Heart right ventricle (tissue), 16 donors: ENCODE measurements around the gene PCSK6. TPM values are rescaled to one million over a fixed set of nuclear protein-coding genes. Genes with fewer than 3 reads are reported as not detected.
A peak's percentile ranks its signal among the peaks of the same experiment; 100 is the strongest.

Source experiments
- ATAC-seq, 8 donors: fragments of 200-7000 bp; cut with Tn5 transposase; one replicate each; pipeline ENCODE4 v1.9.1; 2020; ENCODE audit warnings: mild to moderate bottlenecking in 8 of 8, moderate library complexity in 8 of 8, moderate number of reproducible peaks in 1 of 8
- DNase-seq, 2 donors: peaks; one replicate each; pipeline ENCODE4 v3.0.0-alpha.2; 2020
- H3K27ac ChIP-seq, 10 donors: fragments of 200-600 bp; sonication (generic) in 2 of 10; one replicate each; pipeline versions ENCODE4 v1.5.0 to v1.8.0; 2020 to 2022; ENCODE audit warnings: mild to moderate bottlenecking in 3 of 10
- H3K27me3 ChIP-seq, 7 donors: fragments of 200-600 bp; one replicate each; pipeline ENCODE4 v1.8.0; 2021 to 2022; ENCODE audit warnings: mild to moderate bottlenecking in 2 of 7
- H3K36me3 ChIP-seq, 9 donors: fragments of 200-600 bp; sonication (generic) in 1 of 9; one replicate each; pipeline versions ENCODE4 v1.5.0 to v1.8.0; 2020 to 2022; ENCODE audit warnings: mild to moderate bottlenecking in 2 of 9
- H3K4me1 ChIP-seq, 9 donors: fragments of 200-600 bp; sonication (generic) in 1 of 9; one replicate each; pipeline versions ENCODE4 v1.5.0 to v1.8.0; 2020 to 2022; ENCODE audit warnings: mild to moderate bottlenecking in 4 of 9
- H3K4me3 ChIP-seq, 10 donors: fragments of 200-600 bp; sonication (generic) in 2 of 10; one replicate each; pipeline versions ENCODE4 v1.5.0 to v1.8.0; 2020 to 2022; ENCODE audit warnings: mild to moderate bottlenecking in 7 of 10, moderate library complexity in 2 of 10
- H3K9me3 ChIP-seq, 11 donors: fragments of 200-600 bp in 10 of 11; sonication (generic) in 2 of 11; one replicate each; pipeline versions ENCODE4 v1.5.0 to v1.8.0; 2013 to 2022; ENCODE audit warnings: mild to moderate bottlenecking in 2 of 11, control low read depth in 1 of 11, moderate library complexity in 1 of 11
- CTCF ChIP-seq, 9 donors: fragments of 200-600 bp; sonication (generic) in 2 of 9; IDR thresholded peaks; one replicate each; pipeline versions ENCODE4 v1.5.0 to v1.8.0; 2021 to 2022; ENCODE audit warnings: antibody characterized with exemption in 9 of 9, mild to moderate bottlenecking in 5 of 9, moderate library complexity in 1 of 9
- WGBS, 2 donors: extraction: QIAGEN DNeasy Blood & Tissue Kit; methylation state at CpG; one replicate each; pipeline ENCODE4 v1.1.7; 2013; ENCODE audit warnings: inconsistent platforms in 1 of 2; 5-methylcytosine and 5-hydroxymethylcytosine counted together
- intact Hi-C, 10 donors: fragments of 100-400 bp; cut with DNase I; formaldehyde crosslinking; loops; one replicate each; pipeline versions ENCODE4 v1.11.1 to v1.14.2; 2022
- polyA plus RNA-seq, 2 donors: library from polyadenylated mRNA; stranded (reverse); fragments of 200-250 nt; gene quantifications; one replicate each; pipeline ENCODE4 v1.2.3, GENCODE V29; 2013
- total RNA-seq, 10 donors: library from RNA; stranded (reverse); fragmentation: NEBNext Ultra II Directional in 3 of 10; extraction: Animal tissue kit (Norgen Biotek cat#: 25700) in 3 of 10; gene quantifications; one replicate each; pipeline versions ENCODE4 v1.2.1 to v1.2.4, GENCODE V29; 2021 to 2023
- donor health status: Arrhythmogenic right ventricular cardiomyopathy.
- donor health status: ischemic (EF 13 %, LVEDD 7.1; RV severe dilation, severe dysfunction).
- donor health status: healthy with polysubstance abuse.
- donor health status: DM: no; HTN: yes; CAD: no.
- donor health status: DM: no; HTN: no; CAD: no.
- donor health status: ischemic (EF 25% LVEDD 6.9; RV normal size, moderate dysfunction).
- donor health status: ischemic (EF 25% LVEDD 5.7; RV mildly dilated, moderate dysfunction).
- donor health status: healthy.
- donor health status: DM: yes; HTN: yes; CAD: no.
- donor health status: Ischemic cardiomyopathy.
- donor health status: ischemic (EF 35%, LVEDD 5.7; RV mildly dilated, moderate dysfunction).
- donor health status: nonischemic (EF 11% LVEDD 7.7; RV severe dilation, severe dysfunction).
- donor health status: DM: yes; HTN: yes; CAD: no.
- donor health status: PGD.
- donor health status: ischemic (EF 29% LVEDD 5.4; RV normal size, mild dysfunction).
- donor health status: nonischemic (EF 23%, LVEDD 6.1; RV moderate dilation, normal function).

The PCSK6 gene
- total and polyA plus RNA-seq, 12 donors, result 4.6 to 34.0 (median 21.7) TPM

DNA sequence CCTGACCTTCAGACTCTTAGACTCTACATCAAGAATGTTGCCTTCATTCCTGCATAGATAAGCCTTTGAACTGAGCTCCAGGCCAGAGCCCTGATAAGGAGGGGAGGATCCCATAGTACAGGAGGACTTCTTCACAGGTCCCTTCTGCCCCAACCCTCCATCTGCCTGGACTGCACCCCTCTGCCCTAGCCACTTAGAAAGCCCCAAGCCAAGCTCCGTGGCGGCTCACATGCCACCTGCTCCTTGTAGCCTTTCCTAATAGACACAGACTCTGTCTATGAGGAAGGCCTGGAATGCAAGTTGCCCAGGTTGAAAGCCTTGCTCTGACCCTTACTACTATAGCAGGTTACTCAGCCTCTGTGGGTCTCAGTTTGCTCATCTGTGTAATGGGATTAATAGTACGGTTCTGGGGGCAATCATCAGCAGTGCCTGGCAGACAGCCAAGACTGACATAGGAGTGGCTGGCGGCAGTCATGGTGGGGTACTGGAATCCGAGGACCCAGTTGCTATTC, 11.6 kb downstream of the PCSK6 start:
- no peaks in the 10 kb centered on the region for H3K27me3 ChIP-seq
- intact Hi-C loops, result no loop called here
- no peaks in the 10 kb centered on the region for H3K9me3 ChIP-seq
- no peak overlapping the region for H3K27ac ChIP-seq
- no peak for ATAC-seq
- peaks cover 0 to 4% (median 0%) of the 10 kb centered on the region in 9 donors for H3K36me3 ChIP-seq
- WGBS, 2 donors, result 53 to 62% methylated on average over 5 of the region's 5 CpGs
- H3K4me3 ChIP-seq, result no peak overlapping the region
- TF ChIP-seq CTCF (IDR thresholded peaks at IDR 0.05), result no peak
- DNase-seq, result no peak
- H3K4me1 ChIP-seq, result peaks cover 0 to 27% (median 12%) of the 10 kb centered on the region in 9 donors

DNA sequence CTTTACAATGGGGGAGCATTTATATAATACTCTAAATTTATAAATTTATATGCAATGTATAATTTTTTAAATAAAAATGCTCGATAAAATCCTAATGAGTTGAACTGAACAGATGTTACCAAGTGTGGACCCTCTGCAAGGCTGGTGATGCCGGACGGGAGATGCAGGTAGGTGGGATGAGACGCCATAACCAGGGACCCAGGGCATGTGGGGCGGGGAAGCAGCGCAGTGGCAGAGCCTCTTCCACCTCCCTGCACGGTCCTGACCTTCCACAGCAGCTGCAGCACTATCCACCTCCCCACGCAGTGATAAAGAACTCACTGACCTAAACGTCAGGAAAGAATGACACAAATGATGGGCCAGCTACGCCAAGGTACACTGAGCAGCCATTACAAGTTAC, 12.8 kb downstream of the PCSK6 start:
- no peak for TF ChIP-seq CTCF (IDR thresholded peaks at IDR 0.05)
- 78 to 85% methylated on average over 10 of the region's 10 CpGs for WGBS, 2 donors

DNA sequence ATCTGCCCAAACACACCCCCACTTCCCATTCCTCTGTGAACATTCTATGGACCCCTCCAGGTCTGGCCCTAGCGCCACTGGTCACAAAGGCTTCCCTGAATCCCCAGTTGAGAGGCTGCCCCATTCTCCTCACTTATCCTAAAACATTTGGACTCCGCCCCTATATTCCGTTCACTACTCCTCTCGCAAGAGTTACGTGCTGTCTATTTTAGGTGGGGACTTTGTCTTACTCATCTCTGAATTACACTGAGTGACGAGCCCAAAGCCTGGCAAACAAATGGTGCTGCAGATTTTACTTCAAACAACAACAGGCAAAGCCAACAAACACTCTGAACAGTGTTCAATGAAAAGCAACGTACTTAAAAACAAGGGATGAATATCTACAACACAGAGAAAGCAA, 14.5 kb downstream of the PCSK6 start:
- 87 to 89% methylated on average over 7 of the region's 7 CpGs for WGBS, 2 donors
- no peak overlapping the region for H3K4me3 ChIP-seq
- H3K27me3 ChIP-seq, result no peaks in the 10 kb centered on the region
- no peak overlapping the region for H3K27ac ChIP-seq
- no peaks in the 10 kb centered on the region for H3K36me3 ChIP-seq
- intact Hi-C loops, result no loop called here
- no peak for TF ChIP-seq CTCF (IDR thresholded peaks at IDR 0.05)
- ATAC-seq (peak in 1 of 8 donors; percentile 40), DNase-seq (no peak)
- H3K9me3 ChIP-seq, result no peaks in the 10 kb centered on the region
- peaks cover 0 to 22% (median 7%) of the 10 kb centered on the region in 9 donors for H3K4me1 ChIP-seq

More for the DNA sequence above, 12.8 kb downstream of the PCSK6 start:
- DNase-seq (no peak), ATAC-seq (no peak)
- H3K36me3 ChIP-seq, result peaks cover 0 to 4% (median 0%) of the 10 kb centered on the region in 9 donors
- no peak overlapping the region for H3K27ac ChIP-seq
- H3K4me1 ChIP-seq, result peaks cover 0 to 15% (median 4%) of the 10 kb centered on the region in 9 donors
- H3K4me3 ChIP-seq, result no peak overlapping the region
- H3K9me3 ChIP-seq, result no peaks in the 10 kb centered on the region
- intact Hi-C loops, result no loop called here
- H3K27me3 ChIP-seq, result no peaks in the 10 kb centered on the region

GRCh38 chr15:101474233-101474632, 15.3 kb downstream of the PCSK6 start:
- ATAC-seq (no peak), DNase-seq (no peak)
- intact Hi-C loops, result no loop called here
- Histone ChIP-seq H3K27ac (no peak overlapping the region), H3K27me3 (no peaks in the 10 kb centered on the region), H3K4me3 (no peak overlapping the region), H3K36me3 (no peaks in the 10 kb centered on the region), H3K4me1 (peaks cover 2 to 28% (median 11%) of the 10 kb centered on the region in 9 donors), H3K9me3 (no peaks in the 10 kb centered on the region)
- TF ChIP-seq CTCF (IDR thresholded peaks at IDR 0.05), result no peak
- 92 to 95% methylated on average over 10 of the region's 10 CpGs for WGBS, 2 donors
